HG03442 (cell line): Measurements from ENCODE around the gene SERPINE2.
A peak's percentile ranks its signal among the peaks of the same experiment; 100 is the strongest.

ENCODE experiments used
- ATAC-seq: cut with Tn5 transposase; IDR thresholded peaks from one replicate; pipeline ENCODE4 v1.9.1; 2021; ENCODE audit warnings: mild to moderate bottlenecking, moderate library complexity; ENCODE audit not compliant: unreplicated experiment

SERPINE2 gene

GRCh38 chr2:224046752-224047151, 7.7 kb upstream of the SERPINE2 start:
- no peak for ATAC-seq

DNA sequence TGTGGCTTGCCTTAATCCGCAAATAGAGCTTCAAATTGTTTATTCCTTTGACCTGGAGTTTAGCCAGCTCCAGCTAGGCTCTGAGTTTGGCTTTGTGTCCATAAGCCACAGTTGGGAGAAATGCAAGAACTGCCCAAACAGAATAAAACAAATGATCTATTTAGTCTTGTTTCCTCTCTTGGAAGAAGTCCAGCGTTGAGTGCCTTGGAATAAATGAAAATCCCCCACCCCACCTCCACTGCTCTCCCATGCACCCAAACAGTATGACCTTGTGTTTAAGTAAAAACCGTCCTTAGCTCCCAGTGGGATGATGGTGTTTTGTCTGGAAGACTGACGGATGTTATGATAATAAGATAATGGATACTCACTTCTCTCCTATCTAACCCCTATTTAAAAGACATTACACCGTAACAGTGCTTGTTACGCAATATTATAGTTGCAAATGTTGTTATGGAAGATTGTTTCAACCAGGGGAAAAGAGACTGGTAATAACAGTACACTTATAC, 3.2 kb upstream of the SERPINE2 start:
- no peak for ATAC-seq

- no peak for ATAC-seq
These were observed 2.5 kb upstream of the SERPINE2 start for GRCh38 chr2:224041554-224041953.

- no peak for ATAC-seq
These were observed 1.7 kb upstream of the SERPINE2 start for GRCh38 chr2:224040753-224041152.

DNA sequence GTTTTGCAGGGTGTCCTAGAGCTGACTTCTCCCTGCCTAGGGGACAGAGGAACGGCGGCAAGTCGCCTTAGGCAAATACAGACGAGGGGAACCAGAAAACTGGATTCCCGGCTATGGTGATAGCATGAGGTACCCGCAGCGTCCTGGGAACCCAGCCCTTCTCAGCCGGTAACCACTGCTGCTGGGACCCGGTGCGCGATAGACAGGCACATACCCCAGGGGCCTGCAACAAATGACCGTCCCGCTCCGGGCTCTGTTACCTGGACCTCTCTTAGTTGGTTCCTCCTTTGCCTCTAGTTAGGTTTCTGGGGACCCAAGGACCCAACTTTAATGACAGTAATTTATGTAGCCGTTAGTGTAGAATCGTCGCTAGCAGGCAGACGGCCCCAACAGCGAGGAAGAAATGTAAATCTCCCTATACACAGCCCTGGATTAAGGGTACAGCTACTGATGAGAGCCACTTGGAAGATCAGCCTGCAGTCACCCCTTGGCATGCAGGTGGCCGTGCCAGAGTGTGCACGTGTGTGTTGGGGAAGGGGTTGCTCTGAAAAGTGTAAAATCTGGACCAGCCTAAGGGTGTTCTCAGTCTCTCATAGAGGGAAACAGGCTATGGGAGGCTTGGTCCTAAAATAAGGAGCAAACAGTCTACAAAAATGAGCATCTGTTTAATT, 819 bp upstream of the SERPINE2 start:
- peak; percentile 17 for ATAC-seq

DNA sequence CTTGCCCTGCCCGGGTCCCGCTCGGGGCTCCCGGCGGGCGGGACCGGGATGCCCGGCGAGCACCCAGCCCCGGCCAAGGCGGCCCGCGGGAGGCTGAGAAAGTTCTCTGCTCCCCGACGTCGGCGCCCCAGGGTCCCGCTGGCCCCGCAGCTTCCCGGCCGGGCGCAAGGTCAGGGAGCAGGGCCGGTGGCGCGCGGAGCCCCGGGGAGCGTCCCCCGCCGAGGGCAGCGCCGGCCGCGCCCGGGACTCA, 331 bp downstream of the SERPINE2 start:
- peak; percentile 28 for ATAC-seq

DNA sequence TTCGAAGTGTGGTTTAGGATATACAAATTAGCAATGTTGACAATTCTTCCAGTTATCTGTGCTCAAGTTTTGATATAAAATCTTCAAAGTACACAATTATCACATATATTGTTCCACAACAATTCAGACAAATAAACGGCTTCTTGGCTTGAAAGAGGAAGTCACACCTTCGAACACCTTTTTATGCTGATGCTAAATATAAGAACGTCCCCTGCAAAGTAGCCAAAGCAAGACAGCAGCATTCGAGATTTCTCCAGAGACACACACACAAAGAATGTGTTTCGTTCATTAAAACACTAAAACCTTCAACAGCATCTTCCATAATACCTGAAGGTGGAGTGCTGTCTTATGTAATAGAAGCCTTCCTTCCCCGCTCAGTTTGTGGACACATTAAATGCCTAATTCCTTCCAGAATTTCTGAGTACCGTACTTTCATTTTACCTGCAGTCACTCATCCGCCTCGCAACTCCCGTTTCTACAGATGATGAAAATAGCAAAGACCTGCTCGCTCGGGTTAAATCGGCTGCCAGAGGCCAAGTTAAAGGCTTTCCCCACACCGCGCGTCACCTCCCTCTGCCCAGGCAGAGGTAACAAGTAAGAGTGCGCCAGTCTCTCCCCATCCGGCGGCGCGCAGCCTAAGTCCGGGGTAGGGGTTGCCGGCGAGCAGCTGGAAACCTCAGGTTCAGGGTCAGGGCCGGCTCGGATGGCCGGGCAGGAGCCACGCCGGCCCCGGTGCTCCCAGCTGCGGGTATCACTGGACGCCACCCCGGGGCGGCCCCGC, 847 bp downstream of the SERPINE2 start:
- peak; percentile 54 for ATAC-seq

GRCh38 chr2:224036731-224037361, 2.2 kb downstream of the SERPINE2 start:
- ATAC-seq = no peak

DNA sequence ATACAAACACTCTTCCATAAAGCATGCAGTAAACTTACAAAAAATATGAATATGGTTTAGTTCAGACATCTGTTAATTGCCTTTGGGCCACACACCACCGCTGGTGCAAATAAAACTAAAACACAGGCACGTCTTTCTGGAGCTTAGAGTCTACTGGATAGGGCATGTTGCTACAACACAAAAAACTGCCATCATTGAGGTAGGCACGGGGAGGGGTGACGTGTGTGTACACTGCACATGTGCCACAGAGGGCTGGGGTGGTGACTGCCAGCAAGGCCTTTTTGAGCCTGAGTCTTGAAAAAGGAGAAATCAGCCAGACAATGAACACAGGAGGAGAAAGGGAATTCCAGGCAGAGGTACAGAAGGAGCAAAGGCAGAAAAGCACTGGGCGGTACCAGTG, 5.1 kb downstream of the SERPINE2 start:
- no peak for ATAC-seq

DNA sequence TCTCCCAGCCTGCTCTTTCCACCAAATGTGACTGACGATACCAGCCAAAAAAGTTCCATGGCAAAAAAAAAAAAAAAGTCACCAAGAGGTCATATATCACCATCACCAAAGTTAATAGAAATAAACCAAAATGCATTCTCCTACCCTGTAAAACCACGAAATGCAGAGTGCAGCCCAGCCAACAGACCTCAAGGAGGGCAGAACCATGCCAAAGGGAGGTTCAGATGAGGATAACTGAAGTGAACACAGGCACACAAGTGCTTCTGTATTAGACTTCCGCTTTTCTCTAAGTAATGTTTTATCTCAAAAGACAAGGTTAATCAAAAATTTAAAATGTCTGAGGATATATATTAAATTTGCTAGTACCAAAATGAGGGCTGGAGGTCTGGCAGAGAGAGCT, 5.5 kb downstream of the SERPINE2 start:
- ATAC-seq = no peak

DNA sequence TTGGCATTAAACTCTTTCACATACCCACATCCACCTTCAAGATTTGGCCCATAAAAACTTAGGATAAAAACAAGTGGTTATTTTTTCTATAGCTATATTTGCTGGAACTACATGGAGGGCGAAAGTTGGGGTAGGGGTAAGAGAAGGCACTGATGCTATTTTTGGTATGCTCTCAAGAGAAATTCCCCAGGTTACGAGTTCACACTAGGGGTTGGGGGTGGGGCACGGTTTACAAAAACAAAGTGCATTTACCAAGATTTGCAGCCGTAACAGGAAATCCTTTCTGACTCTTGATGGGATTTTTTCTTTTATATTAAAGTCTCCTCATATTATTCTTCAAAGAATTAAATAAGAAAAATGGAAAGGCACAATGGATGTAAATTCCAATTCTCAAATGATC, 6.8 kb downstream of the SERPINE2 start:
- ATAC-seq = no peak

DNA sequence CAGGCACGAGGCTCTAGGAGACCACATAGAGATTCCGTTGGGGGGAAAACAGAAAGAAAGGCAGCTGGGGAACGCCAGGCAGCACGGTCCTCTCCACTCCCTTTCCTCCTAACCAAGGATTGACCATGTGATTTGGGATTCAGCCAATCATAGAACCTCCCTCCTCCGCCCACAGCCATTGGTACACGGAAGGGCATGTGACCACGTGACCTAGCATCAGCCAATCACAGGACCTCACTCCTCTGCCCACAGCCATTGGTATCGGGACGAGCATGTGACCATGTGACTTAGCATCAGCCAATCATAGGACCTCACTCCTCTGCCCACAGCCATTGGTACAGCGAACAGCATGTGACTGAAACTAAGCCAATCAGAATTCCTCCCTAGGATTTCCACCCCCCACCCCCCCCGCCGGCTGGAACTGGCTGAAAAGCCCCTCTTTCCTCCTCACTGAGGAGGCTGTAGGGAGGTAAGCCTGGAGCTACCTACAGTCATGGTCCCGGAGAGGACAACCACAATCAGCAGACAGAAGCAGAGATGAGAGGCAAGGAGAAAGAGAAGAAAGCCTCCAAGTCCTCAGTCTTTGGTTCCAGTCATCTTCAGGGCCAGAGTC, 7.6 kb downstream of the SERPINE2 start:
- no peak for ATAC-seq

DNA sequence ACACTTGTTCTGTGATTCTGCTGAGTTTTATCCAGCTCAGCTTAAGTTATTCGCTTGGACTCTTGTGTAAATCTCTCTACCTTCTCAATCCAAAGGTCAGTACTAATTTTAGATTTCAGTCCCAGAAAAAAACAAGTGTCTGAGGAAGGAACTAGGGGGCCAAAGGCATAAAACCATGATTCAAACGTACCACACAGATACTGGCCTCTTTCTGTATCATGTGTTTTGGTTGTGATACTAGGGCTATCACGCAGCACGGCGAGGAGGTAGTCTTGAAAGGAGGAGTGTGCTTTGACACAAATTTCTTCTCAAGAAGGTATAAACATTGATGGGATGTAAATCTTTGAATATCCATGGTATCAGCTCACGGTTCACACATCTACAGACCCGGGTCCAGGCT, 8.3 kb downstream of the SERPINE2 start:
- ATAC-seq = no peak

GRCh38 chr2:224029876-224030275, 9.2 kb downstream of the SERPINE2 start:
- no peak for ATAC-seq

- ATAC-seq = no peak
These were observed 11.2 kb downstream of the SERPINE2 start for GRCh38 chr2:224027931-224028330.

GRCh38 chr2:224027070-224027469, 12.0 kb downstream of the SERPINE2 start:
- no peak for ATAC-seq

DNA sequence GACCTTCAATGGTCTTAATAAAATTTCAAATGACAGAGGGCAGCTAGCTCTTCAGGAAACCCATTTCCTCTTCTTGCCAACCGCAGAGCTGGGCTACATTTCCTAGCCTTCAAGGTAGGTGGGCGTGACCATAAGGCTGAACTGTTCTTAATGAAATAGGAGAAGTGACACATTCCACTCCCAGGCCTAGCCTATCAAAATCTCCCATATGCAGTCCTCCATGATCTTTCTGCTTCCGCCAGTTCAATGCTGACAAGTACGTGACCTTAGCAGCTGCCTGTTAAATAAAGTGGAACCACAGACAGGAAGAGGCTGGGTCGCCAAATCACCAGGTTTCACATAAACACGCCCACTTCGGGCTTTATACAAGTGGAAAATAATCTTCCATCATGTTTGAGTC, 13.2 kb downstream of the SERPINE2 start:
- peak; percentile 90 for ATAC-seq

- ATAC-seq = no peak
These were observed 14.8 kb downstream of the SERPINE2 start for GRCh38 chr2:224024270-224024669.

DNA sequence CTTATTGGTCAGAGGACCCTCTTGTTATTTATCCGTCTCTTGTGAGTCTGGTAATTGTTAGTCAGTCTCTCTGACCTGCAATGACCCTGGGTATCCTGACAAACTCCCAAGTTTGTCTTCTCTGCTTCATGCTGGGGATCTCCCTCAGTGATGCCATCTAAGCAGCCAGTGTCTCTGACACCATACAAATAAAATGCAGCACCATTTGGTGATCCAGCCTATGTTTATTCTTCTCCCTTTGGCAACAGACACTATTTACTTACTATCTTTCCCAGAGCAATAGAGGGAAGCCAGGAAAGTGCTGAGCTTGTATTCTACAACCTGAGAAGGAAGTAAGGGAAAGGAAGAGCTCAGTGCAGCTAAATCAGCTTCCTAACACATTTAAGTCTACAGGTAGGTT, 15.9 kb downstream of the SERPINE2 start:
- no peak for ATAC-seq

- peak; percentile 24 for ATAC-seq
These were observed 16.6 kb downstream of the SERPINE2 start for GRCh38 chr2:224022486-224022885.

DNA sequence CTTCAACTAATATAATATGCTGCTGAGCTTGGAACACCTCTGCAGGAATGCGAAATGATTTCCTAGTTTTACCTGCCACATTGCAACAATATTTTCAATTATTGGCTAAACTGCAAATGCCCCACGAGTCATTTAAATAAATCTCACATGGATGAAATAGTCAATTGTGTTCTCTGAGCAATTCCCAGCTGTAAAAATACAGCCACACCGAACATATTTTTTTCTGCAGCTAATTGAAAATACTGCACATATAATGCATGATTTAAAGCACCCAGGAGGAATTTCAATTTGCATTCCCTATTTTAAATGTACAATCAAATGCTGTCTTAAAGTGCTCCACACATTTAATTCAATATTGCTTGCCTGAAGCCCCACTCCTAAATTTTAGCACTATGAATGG, 18.6 kb downstream of the SERPINE2 start:
- ATAC-seq = no peak

GRCh38 chr2:224017957-224018356, 21.1 kb downstream of the SERPINE2 start:
- ATAC-seq = no peak
